Measurements from ENCODE around the gene HS6ST2. TPM values are rescaled to one million over a fixed set of nuclear protein-coding genes. Genes with fewer than 3 reads are reported as not detected.

HS6ST2 gene
- total RNA-seq, 1 donor from 2014 or later, result 43.2 TPM

DNA sequence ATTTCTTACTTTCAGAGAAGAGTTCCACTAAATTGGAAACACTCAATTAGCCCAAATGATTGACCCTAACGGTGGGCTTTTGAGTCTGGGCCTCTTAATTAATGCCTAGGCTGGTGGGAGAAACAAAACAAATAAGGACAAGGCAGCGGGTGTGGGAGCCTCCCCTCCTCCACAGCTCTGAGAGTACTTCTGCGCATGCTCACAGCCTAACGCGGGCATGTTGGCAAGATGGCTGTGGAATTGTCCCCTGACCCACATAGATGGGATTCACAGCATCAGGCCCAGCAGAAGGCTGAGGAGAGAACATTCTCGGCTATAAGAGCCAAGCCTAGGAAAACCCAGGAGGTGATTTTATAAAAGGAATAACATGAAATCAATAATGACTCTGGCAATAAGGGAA, 230.1 kb downstream of the HS6ST2 start:
- no peak overlapping the region for H3K9ac ChIP-seq
- H3K27ac ChIP-seq, result no peak overlapping the region
- H3K9me3 ChIP-seq (ENCODE audit: low read depth), result peaks cover 10% of the 10 kb centered on the region
- H3K9me3 Mint-ChIP-seq, result peaks cover 19% of the 10 kb centered on the region
- H3K79me2 ChIP-seq (ENCODE audit: low read depth), result no peaks in the 10 kb centered on the region
- no peaks in the 10 kb centered on the region for H3K27me3 ChIP-seq
- H3K36me3 ChIP-seq, result no peaks in the 10 kb centered on the region
- no peak overlapping the region for H3K4me3 ChIP-seq
- no peak overlapping the region for H2AFZ ChIP-seq (replicated peaks)
- no peak overlapping the region for H3K4me3 Mint-ChIP-seq
- H3K4me1 Mint-ChIP-seq, result peaks cover 9% of the 10 kb centered on the region
- TF ChIP-seq EZH2phosphoT487 (IDR thresholded peaks at IDR 0.05), result no peak
- TF ChIP-seq EZH2 (IDR thresholded peaks at IDR 0.05), result no peak
- TF ChIP-seq, protein P1, sequence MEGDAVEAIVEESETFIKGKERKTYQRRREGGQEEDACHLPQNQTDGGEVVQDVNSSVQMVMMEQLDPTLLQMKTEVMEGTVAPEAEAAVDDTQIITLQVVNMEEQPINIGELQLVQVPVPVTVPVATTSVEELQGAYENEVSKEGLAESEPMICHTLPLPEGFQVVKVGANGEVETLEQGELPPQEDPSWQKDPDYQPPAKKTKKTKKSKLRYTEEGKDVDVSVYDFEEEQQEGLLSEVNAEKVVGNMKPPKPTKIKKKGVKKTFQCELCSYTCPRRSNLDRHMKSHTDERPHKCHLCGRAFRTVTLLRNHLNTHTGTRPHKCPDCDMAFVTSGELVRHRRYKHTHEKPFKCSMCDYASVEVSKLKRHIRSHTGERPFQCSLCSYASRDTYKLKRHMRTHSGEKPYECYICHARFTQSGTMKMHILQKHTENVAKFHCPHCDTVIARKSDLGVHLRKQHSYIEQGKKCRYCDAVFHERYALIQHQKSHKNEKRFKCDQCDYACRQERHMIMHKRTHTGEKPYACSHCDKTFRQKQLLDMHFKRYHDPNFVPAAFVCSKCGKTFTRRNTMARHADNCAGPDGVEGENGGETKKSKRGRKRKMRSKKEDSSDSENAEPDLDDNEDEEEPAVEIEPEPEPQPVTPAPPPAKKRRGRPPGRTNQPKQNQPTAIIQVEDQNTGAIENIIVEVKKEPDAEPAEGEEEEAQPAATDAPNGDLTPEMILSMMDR (IDR thresholded peaks at IDR 0.05), result no peak
- H3K27ac Mint-ChIP-seq, result no peak overlapping the region
- no peak for DNase-seq (ENCODE audit: low spot score)
- no peak overlapping the region for H3K4me2 ChIP-seq
- no peaks in the 10 kb centered on the region for H3F3A ChIP-seq (ENCODE audit: low read depth)
- peaks cover 3% of the 10 kb centered on the region for H3K4me1 ChIP-seq
- peaks cover 6% of the 10 kb centered on the region for H3K27me3 Mint-ChIP-seq (ENCODE audit: insufficient read depth, low read depth)
- H4K20me1 ChIP-seq (ENCODE audit: low read depth), result no peaks in the 10 kb centered on the region
- peaks cover 2% of the 10 kb centered on the region for H3K36me3 Mint-ChIP-seq

DNA sequence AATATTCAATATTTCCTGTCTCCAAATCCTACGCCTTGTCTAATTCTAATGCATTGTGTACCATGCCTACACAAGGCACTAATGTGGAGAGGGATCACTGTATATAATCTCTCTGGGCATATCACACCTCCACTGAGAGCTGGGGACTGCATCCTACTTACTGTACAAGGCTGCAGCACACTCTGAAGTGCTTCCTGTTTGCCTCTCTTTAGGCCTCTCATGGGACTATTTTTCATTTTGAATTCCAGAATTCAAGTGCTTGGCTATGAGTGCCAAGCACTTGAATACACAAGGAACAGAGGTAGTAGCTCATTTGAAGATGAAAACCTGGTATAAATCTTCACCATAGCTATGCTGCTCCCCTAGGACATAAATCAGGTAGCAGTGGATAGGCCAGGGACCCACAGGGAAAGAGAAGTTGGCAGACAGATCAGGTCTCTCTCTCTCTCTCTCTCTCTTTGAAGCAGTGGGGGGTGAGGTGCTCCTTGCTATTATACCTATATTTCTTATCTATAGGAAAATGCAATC, 239.9 kb downstream of the HS6ST2 start:
- H2AFZ ChIP-seq (replicated peaks), result no peak overlapping the region
- no peak overlapping the region for H3K4me2 ChIP-seq
- Mint-ChIP-seq H3K9me3 (peaks cover 7% of the 10 kb centered on the region), H3K27ac (no peak overlapping the region), H3K36me3 (peaks cover under 1% of the 10 kb centered on the region), H3K4me3 (no peak overlapping the region), H3K27me3 (ENCODE audit: insufficient read depth, low read depth) (no peaks in the 10 kb centered on the region), H3K4me1 (peaks cover 8% of the 10 kb centered on the region)
- no peak overlapping the region for H3K27ac ChIP-seq
- no peaks in the 10 kb centered on the region for H3K36me3 ChIP-seq
- H3K4me1 ChIP-seq, result no peaks in the 10 kb centered on the region
- no peaks in the 10 kb centered on the region for H3K79me2 ChIP-seq (ENCODE audit: low read depth)
- DNase-seq (ENCODE audit: low spot score), result no peak
- H3F3A ChIP-seq (ENCODE audit: low read depth), result no peaks in the 10 kb centered on the region
- H3K27me3 ChIP-seq, result no peaks in the 10 kb centered on the region
- TF ChIP-seq EZH2phosphoT487 (IDR thresholded peaks at IDR 0.05) (no peak), EZH2 (IDR thresholded peaks at IDR 0.05) (no peak)
- TF ChIP-seq, protein P1 (IDR thresholded peaks at IDR 0.05), result no peak
- H3K4me3 ChIP-seq, result no peak overlapping the region
- H3K9me3 ChIP-seq (ENCODE audit: low read depth), result no peaks in the 10 kb centered on the region
- H4K20me1 ChIP-seq (ENCODE audit: low read depth), result no peaks in the 10 kb centered on the region
- H3K9ac ChIP-seq, result no peak overlapping the region

DNA sequence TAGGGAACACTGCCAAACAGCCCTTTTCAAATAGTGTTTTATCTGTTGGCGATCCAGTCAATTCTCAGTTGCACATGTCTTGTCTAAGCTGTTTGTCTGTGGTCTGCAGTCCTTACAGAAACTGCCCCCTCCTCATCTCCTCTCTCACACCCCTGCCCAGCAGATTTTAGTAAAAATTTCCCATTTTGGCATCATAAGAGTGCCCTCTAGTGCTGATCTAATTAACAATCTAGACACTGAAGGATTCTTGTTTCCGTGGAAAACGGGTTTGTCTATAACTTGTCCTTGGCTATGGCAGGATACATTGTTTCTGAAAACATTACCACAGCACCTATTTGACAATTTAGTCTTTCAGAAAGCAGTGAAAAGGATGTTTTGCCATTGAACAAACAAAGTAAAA, 242.4 kb downstream of the HS6ST2 start:
- Histone ChIP-seq H3K79me2 (ENCODE audit: low read depth) (no peaks in the 10 kb centered on the region), H3K27ac (no peak overlapping the region), H3K9me3 (ENCODE audit: low read depth) (no peaks in the 10 kb centered on the region), H3K36me3 (no peaks in the 10 kb centered on the region), H3K4me1 (no peaks in the 10 kb centered on the region), H3K4me2 (no peak overlapping the region), H4K20me1 (ENCODE audit: low read depth) (no peaks in the 10 kb centered on the region), H3K4me3 (no peak overlapping the region), H3K27me3 (no peaks in the 10 kb centered on the region), H3K9ac (no peak overlapping the region), H2AFZ (replicated peaks) (no peak overlapping the region), H3F3A (ENCODE audit: low read depth) (no peaks in the 10 kb centered on the region)
- H3K9me3 Mint-ChIP-seq, result no peaks in the 10 kb centered on the region
- H3K4me3 Mint-ChIP-seq, result no peak overlapping the region
- no peak overlapping the region for H3K27ac Mint-ChIP-seq
- TF ChIP-seq EZH2phosphoT487 (IDR thresholded peaks at IDR 0.05), result no peak
- TF ChIP-seq, protein P1 (IDR thresholded peaks at IDR 0.05), result peak; percentile 52
- TF ChIP-seq EZH2 (IDR thresholded peaks at IDR 0.05), result no peak
- H3K4me1 Mint-ChIP-seq, result peaks cover 18% of the 10 kb centered on the region
- peak; percentile 5 for DNase-seq (ENCODE audit: low spot score)
- H3K36me3 Mint-ChIP-seq, result no peaks in the 10 kb centered on the region
- H3K27me3 Mint-ChIP-seq (ENCODE audit: insufficient read depth, low read depth), result peaks cover 2% of the 10 kb centered on the region

All from neural progenitor cell (in vitro differentiated cells).